Measurements from ENCODE around the gene FAM228B. TPM values are rescaled to one million over a fixed set of nuclear protein-coding genes. Genes with fewer than 3 reads are reported as not detected.
A peak's percentile ranks its signal among the peaks of the same experiment; 100 is the strongest.

Gene FAM228B
- total and polyA plus RNA-seq, 2 donors (not counting 1 experiment from before 2014, with no cell fraction given), result 11.9 to 13.1 TPM

DNA sequence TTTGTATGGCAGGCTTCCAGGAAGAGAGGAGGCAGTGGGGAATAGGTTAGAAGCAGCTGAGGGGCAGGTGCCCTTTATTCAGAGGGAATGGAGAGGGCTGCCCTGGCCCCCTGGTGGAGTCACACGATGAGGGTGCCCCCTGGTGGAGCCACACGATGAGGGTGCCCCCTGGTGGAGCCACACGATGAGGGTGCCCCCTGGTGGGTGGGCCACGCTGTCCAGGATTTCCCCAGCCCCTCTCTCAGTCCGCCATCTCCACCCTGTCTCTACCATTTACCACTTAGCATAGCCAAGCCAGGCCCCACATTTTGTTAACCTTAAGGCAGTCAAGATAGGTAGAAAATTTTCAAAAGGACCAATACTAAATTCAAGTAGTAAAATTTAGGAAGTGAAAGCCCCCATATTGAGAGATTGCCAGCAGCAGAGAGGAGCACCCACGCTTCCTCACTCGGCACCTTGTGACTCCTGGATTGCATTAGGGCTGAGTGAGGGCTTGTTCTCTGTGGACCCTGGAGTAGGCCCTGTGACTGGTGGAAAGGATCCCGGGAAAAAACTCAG, 41.2 kb downstream of the FAM228B start:
- peak in 1 of 2 donors; percentile 8 for DNase-seq (ENCODE audit: low read depth in 2 of 2)
- H3K27ac ChIP-seq (ENCODE audit: insufficient read depth, low read length), result no peak overlapping the region

DNA sequence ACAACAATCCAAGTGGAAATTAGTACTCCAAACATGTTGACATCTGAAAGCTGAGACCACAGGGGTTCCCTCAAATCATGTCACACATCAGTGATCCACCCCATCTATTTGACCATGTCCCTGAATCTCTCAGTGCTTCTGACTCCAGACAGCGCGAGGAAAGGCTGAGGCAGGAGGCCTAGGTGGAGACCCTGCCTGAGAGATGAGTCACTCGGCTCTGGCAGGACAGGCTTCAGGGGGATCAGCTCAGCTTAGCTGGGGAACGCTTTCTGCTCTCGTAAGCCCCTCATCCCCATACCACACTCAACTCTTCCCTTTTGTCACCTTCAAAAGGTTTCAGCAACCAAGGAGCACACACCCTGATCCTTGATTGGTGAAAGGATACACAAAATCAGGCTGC, 45.8 kb downstream of the FAM228B start:
- H3K36me3 ChIP-seq (ENCODE audit: control insufficient read depth, insufficient read depth, low read length), result no peaks in the 10 kb centered on the region
- H3K9me3 ChIP-seq (ENCODE audit: control insufficient read depth, insufficient read depth, low read depth, low read length), result no peaks in the 10 kb centered on the region
- no peaks in the 10 kb centered on the region for H3K79me2 ChIP-seq (ENCODE audit: control insufficient read depth, insufficient read depth, low read length)
- H3K9ac ChIP-seq (ENCODE audit: insufficient read depth, low read length), result no peak overlapping the region
- no peaks in the 10 kb centered on the region for H3K4me1 ChIP-seq (ENCODE audit: control insufficient read depth, extremely low read depth, insufficient read depth, low read length)
- no peak overlapping the region for H3K4me3 ChIP-seq (replicated peaks in 1 of 4; ENCODE audit: control extremely low read depth in 1 of 4, insufficient read depth in 1 of 4, low read depth in 3 of 4, low read length in 4 of 4)
- no peaks in the 10 kb centered on the region for H3K27me3 ChIP-seq (ENCODE audit: control insufficient read depth, insufficient read depth, low read length)
- no peak overlapping the region for H3K27ac ChIP-seq (ENCODE audit: insufficient read depth, low read length)
- TF ChIP-seq EZH2 (IDR thresholded peaks at IDR 0.05; ENCODE audit: low read length, missing control alignments), result no peak
- TF ChIP-seq, protein P1, sequence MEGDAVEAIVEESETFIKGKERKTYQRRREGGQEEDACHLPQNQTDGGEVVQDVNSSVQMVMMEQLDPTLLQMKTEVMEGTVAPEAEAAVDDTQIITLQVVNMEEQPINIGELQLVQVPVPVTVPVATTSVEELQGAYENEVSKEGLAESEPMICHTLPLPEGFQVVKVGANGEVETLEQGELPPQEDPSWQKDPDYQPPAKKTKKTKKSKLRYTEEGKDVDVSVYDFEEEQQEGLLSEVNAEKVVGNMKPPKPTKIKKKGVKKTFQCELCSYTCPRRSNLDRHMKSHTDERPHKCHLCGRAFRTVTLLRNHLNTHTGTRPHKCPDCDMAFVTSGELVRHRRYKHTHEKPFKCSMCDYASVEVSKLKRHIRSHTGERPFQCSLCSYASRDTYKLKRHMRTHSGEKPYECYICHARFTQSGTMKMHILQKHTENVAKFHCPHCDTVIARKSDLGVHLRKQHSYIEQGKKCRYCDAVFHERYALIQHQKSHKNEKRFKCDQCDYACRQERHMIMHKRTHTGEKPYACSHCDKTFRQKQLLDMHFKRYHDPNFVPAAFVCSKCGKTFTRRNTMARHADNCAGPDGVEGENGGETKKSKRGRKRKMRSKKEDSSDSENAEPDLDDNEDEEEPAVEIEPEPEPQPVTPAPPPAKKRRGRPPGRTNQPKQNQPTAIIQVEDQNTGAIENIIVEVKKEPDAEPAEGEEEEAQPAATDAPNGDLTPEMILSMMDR (conservative IDR thresholded peaks at IDR 0.05 in 1 of 2, IDR thresholded peaks at IDR 0.05 in 1 of 2; ENCODE audit: low read depth in 1 of 2, low read length in 2 of 2), result no peak
- H4K20me1 ChIP-seq (ENCODE audit: control insufficient read depth, extremely low read depth, insufficient read depth, low read length), result no peaks in the 10 kb centered on the region
- H3K4me2 ChIP-seq (ENCODE audit: extremely low read depth, insufficient read depth, low read length), result no peak overlapping the region
- no peak for DNase-seq (ENCODE audit: low read depth in 2 of 2)
- no peak overlapping the region for H2AFZ ChIP-seq (ENCODE audit: low read length)

More for the DNA sequence above, 41.2 kb downstream of the FAM228B start:
- H3K79me2 ChIP-seq (ENCODE audit: control insufficient read depth, insufficient read depth, low read length), result no peaks in the 10 kb centered on the region
- no peak overlapping the region for H3K9ac ChIP-seq (ENCODE audit: insufficient read depth, low read length)
- no peak overlapping the region for H3K4me3 ChIP-seq (replicated peaks in 1 of 4; ENCODE audit: control extremely low read depth in 1 of 4, insufficient read depth in 1 of 4, low read depth in 3 of 4, low read length in 4 of 4)
- H3K4me1 ChIP-seq (ENCODE audit: control insufficient read depth, extremely low read depth, insufficient read depth, low read length), result no peaks in the 10 kb centered on the region
- H3K4me2 ChIP-seq (ENCODE audit: extremely low read depth, insufficient read depth, low read length), result no peak overlapping the region
- H3K9me3 ChIP-seq (ENCODE audit: control insufficient read depth, insufficient read depth, low read depth, low read length), result no peaks in the 10 kb centered on the region
- TF ChIP-seq EZH2 (IDR thresholded peaks at IDR 0.05; ENCODE audit: low read length, missing control alignments), result no peak
- TF ChIP-seq, protein P1 (conservative IDR thresholded peaks at IDR 0.05 in 1 of 2, IDR thresholded peaks at IDR 0.05 in 1 of 2; ENCODE audit: low read depth in 1 of 2, low read length in 2 of 2), result peak; percentile 51 to 52
- no peaks in the 10 kb centered on the region for H3K27me3 ChIP-seq (ENCODE audit: control insufficient read depth, insufficient read depth, low read length)
- no peaks in the 10 kb centered on the region for H3K36me3 ChIP-seq (ENCODE audit: control insufficient read depth, insufficient read depth, low read length)
- H4K20me1 ChIP-seq (ENCODE audit: control insufficient read depth, extremely low read depth, insufficient read depth, low read length), result no peaks in the 10 kb centered on the region
- H2AFZ ChIP-seq (ENCODE audit: low read length), result no peak overlapping the region

DNA sequence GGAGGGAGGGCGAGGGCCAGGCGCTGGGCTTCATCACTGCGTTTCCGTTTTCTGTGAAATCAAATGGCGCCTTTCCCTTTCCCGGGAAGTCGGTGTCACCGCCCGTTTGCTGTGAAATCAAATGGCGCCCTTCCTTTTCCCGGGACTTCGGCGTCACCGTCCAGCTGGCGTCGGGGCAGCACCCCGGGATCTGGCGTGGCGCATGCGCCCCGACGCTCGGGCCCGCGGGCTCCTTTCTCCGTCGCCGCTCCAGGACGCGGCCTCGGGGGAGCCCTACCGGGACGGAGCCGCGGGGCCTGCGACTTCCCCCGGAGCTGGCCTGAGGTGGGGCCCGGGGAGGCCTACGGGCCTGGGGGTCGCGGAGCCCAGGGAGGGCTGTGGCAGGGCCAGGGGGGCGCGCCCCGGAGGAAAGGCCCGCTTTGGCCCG, 51.6 kb downstream of the FAM228B start, which contains the start of gene FAM228A:
Gene FAM228A, plus strand, starts transcription at position 203 of the 427 bp plus-strand sequence. CDS start 428 bp downstream, outside the sequence.
- Histone ChIP-seq H3K9me3 (ENCODE audit: control insufficient read depth, insufficient read depth, low read depth, low read length) (no peaks in the 10 kb centered on the region), H3K4me3 (replicated peaks in 1 of 4; ENCODE audit: control extremely low read depth in 1 of 4, insufficient read depth in 1 of 4, low read depth in 3 of 4, low read length in 4 of 4) (peak within 1 kb of the TSS in 3 of 4 experiments; percentile 19 to 43 (median 24)), H3K36me3 (ENCODE audit: control insufficient read depth, insufficient read depth, low read length) (no peaks in the 10 kb centered on the region), H3K27ac (ENCODE audit: insufficient read depth, low read length) (no peak within 1 kb of the TSS), H3K79me2 (ENCODE audit: control insufficient read depth, insufficient read depth, low read length) (no peaks in the 10 kb centered on the region), H3K4me2 (ENCODE audit: extremely low read depth, insufficient read depth, low read length) (peak within 1 kb of the TSS; percentile 44), H2AFZ (ENCODE audit: low read length) (peak within 1 kb of the TSS; percentile 54), H3K4me1 (ENCODE audit: control insufficient read depth, extremely low read depth, insufficient read depth, low read length) (no peaks in the 10 kb centered on the region), H3K9ac (ENCODE audit: insufficient read depth, low read length) (peak within 1 kb of the TSS; percentile 45), H4K20me1 (ENCODE audit: control insufficient read depth, extremely low read depth, insufficient read depth, low read length) (no peaks in the 10 kb centered on the region), H3K27me3 (ENCODE audit: control insufficient read depth, insufficient read depth, low read length) (no peaks in the 10 kb centered on the region)
- no peak for DNase-seq (ENCODE audit: low read depth in 2 of 2)
- TF ChIP-seq EZH2 (IDR thresholded peaks at IDR 0.05; ENCODE audit: low read length, missing control alignments), result no peak
- TF ChIP-seq, protein P1 (conservative IDR thresholded peaks at IDR 0.05 in 1 of 2, IDR thresholded peaks at IDR 0.05 in 1 of 2; ENCODE audit: low read depth in 1 of 2, low read length in 2 of 2), result no peak

Measured in fibroblast of lung (primary cell).